ENCODE results near the gene CACNA1S.

Gene CACNA1S

GRCh38 chr1:201053155-201053860 lies 58.9 kb downstream of the CACNA1S start:
- no peak for TF ChIP-seq CTCF (IDR thresholded peaks at IDR 0.05; ENCODE audit: insufficient read depth, low read depth, low read length, missing control alignments)
- no peak overlapping the region for H3K4me3 ChIP-seq (ENCODE audit: low read length)
- DNase-seq (ENCODE audit: low read depth): no peak

- no peak for TF ChIP-seq CTCF (IDR thresholded peaks at IDR 0.05; ENCODE audit: insufficient read depth, low read depth, low read length, missing control alignments)
- H3K4me3 ChIP-seq (ENCODE audit: low read length): no peak overlapping the region
- peak; percentile 10 for DNase-seq (ENCODE audit: low read depth)
Observed at GRCh38 chr1:201051399-201051798, 60.8 kb downstream of the CACNA1S start.

- H3K4me3 ChIP-seq (ENCODE audit: low read length): no peak overlapping the region
- no peak for DNase-seq (ENCODE audit: low read depth)
- TF ChIP-seq CTCF (IDR thresholded peaks at IDR 0.05; ENCODE audit: insufficient read depth, low read depth, low read length, missing control alignments): no peak
Observed at GRCh38 chr1:201050515-201051277, 61.5 kb downstream of the CACNA1S start.

- TF ChIP-seq CTCF (IDR thresholded peaks at IDR 0.05; ENCODE audit: insufficient read depth, low read depth, low read length, missing control alignments): no peak
- no peak overlapping the region for H3K4me3 ChIP-seq (ENCODE audit: low read length)
- no peak for DNase-seq (ENCODE audit: low read depth)
Observed at GRCh38 chr1:201049248-201049831, 62.9 kb downstream of the CACNA1S start.

GRCh38 chr1:201048521-201048920 lies 63.7 kb downstream of the CACNA1S start:
- no peak overlapping the region for H3K4me3 ChIP-seq (ENCODE audit: low read length)
- DNase-seq (ENCODE audit: low read depth): no peak
- no peak for TF ChIP-seq CTCF (IDR thresholded peaks at IDR 0.05; ENCODE audit: insufficient read depth, low read depth, low read length, missing control alignments)

- no peak for DNase-seq (ENCODE audit: low read depth)
- no peak for TF ChIP-seq CTCF (IDR thresholded peaks at IDR 0.05; ENCODE audit: insufficient read depth, low read depth, low read length, missing control alignments)
- H3K4me3 ChIP-seq (ENCODE audit: low read length): no peak overlapping the region
Observed at GRCh38 chr1:201044119-201044518, 68.1 kb downstream of the CACNA1S start.
